H1 (cell line): Measurements from ENCODE around the gene STIMATE. TPM values are rescaled to one million over a fixed set of nuclear protein-coding genes. Genes with fewer than 3 reads are reported as not detected.

Experiments
- CTCF ChIA-PET: fragments of 300-600 bp; sonication (Branson Sonifier 250); formaldehyde crosslinking; loops from one replicate; lab custom pipeline; 2021; ENCODE audit not compliant: partially characterized antibody; lab: Charles Lee
- POLR2A ChIA-PET: fragments of 300-600 bp; sonication (Branson Sonifier 250); formaldehyde crosslinking; loops from one replicate; lab custom pipeline; 2021; ENCODE audit warnings: inconsistent platforms; ENCODE audit not compliant: partially characterized antibody; lab: Charles Lee
- DNase-seq, 2 experiments: peaks; one replicate each; pipeline versions ENCODE4 v3.0.0 to v3.0.0-alpha.2; 2010 to 2022; ENCODE audit warnings: low spot score in 2 of 2, low read depth in 1 of 2, mixed read lengths in 1 of 2
- FAIRE-seq: peaks from 2 replicates; lab custom pipeline; 2011; peaks lifted over from hg19 to GRCh38; lab: Jason Lieb, UNC
- H2AFZ ChIP-seq: 2 replicates; pipeline ENCODE4 v1.8.1; 2012; ENCODE audit warnings: low read length, inconsistent platforms
- H2AK5ac ChIP-seq: 2 replicates; pipeline ENCODE4 v1.6.1; 2013; ENCODE audit warnings: low read depth, low read length
- H2BK120ac ChIP-seq: replicated peaks from 2 replicates; pipeline ENCODE3; 2013; ENCODE audit warnings: low read depth, low read length, inconsistent platforms
- H2BK12ac ChIP-seq: 2 replicates; pipeline ENCODE4 v1.6.1; 2013; ENCODE audit warnings: low read depth, low read length
- H2BK15ac ChIP-seq: 2 replicates; pipeline ENCODE4 v1.6.1; 2013; ENCODE audit warnings: low read length
- H2BK20ac ChIP-seq: 2 replicates; pipeline ENCODE4 v1.6.1; 2013; ENCODE audit warnings: low read length
- H2BK5ac ChIP-seq: 2 replicates; pipeline ENCODE4 v1.6.1; 2013; ENCODE audit warnings: low read depth, low read length
- H3K14ac ChIP-seq: 2 replicates; pipeline ENCODE4 v1.6.1; 2013; ENCODE audit warnings: inconsistent platforms; ENCODE audit not compliant: insufficient read length
- H3K18ac ChIP-seq: 2 replicates; pipeline ENCODE4 v1.6.1; 2013; ENCODE audit warnings: low read length; ENCODE audit errors: extremely low read depth
- H3K23ac ChIP-seq: 2 replicates; pipeline ENCODE4 v1.6.1; 2013; ENCODE audit warnings: inconsistent platforms; ENCODE audit not compliant: insufficient read length
- H3K23me2 ChIP-seq: 2 replicates; pipeline ENCODE4 v1.6.1; 2013; ENCODE audit warnings: low read depth, low read length
- H3K27ac ChIP-seq: 2 replicates; pipeline ENCODE4 v1.6.1; 2011; ENCODE audit warnings: low read depth, low read length, inconsistent platforms
- H3K27me3 ChIP-seq, 4 experiments: replicated peaks in 1 of 4; 1 replicate in 1 of 4; 2 replicates in 3 of 4; pipeline versions ENCODE4 v1.6.1 to v1.8.1; 2011 to 2013; ENCODE audit warnings: low read length in 3 of 4, mild to moderate bottlenecking in 3 of 4, inconsistent platforms in 2 of 4, mixed read lengths in 2 of 4, moderate library complexity in 1 of 4; ENCODE audit not compliant: control insufficient read depth in 3 of 4, insufficient read depth in 3 of 4; ENCODE audit errors: extremely low read depth in 1 of 4
- H3K36me3 ChIP-seq, 4 experiments: 2 replicates each; pipeline versions ENCODE4 v1.6.1 to v1.8.1; 2011 to 2013; ENCODE audit warnings: mild to moderate bottlenecking in 4 of 4, low read length in 3 of 4, moderate library complexity in 2 of 4, control low read depth in 1 of 4, inconsistent platforms in 1 of 4; ENCODE audit not compliant: insufficient read depth in 4 of 4, control insufficient read depth in 2 of 4
- H3K4ac ChIP-seq: replicated peaks from 2 replicates; pipeline ENCODE3; 2013; ENCODE audit warnings: low read length, low read depth, mixed read lengths, inconsistent platforms; ENCODE audit not compliant: insufficient read length
- H3K4me1 ChIP-seq, 4 experiments: replicated peaks in 1 of 4; 1 replicate in 1 of 4; 2 replicates in 3 of 4; pipeline versions ENCODE4 v1.6.1 to v1.8.1; 2011 to 2013; ENCODE audit warnings: low read length in 3 of 4, inconsistent platforms in 2 of 4, mixed read lengths in 1 of 4; ENCODE audit not compliant: insufficient read depth in 4 of 4, control insufficient read depth in 3 of 4
- H3K4me2 ChIP-seq, 2 experiments: 2 replicates each; pipeline versions ENCODE4 v1.6.1 to v1.8.1; 2011 to 2013; ENCODE audit warnings: low read depth in 2 of 2, low read length in 2 of 2, control low read depth in 1 of 2, inconsistent platforms in 1 of 2, mild to moderate bottlenecking in 1 of 2; ENCODE audit not compliant: insufficient read depth in 1 of 2
- H3K4me3 ChIP-seq, 4 experiments: fragments of 200-600, 300-600 bp in 1 of 4; sonication (generic), shearing (Covaris generic), sonication (Bioruptor Twin) in 1 of 4; 2 replicates each; pipeline versions ENCODE4 v1.5.1 to v1.8.1; 2011 to 2016; ENCODE audit warnings: low read length in 4 of 4, low read depth in 3 of 4, control low read depth in 2 of 4, inconsistent platforms in 2 of 4, mild to moderate bottlenecking in 2 of 4, mixed read lengths in 1 of 4, moderate library complexity in 1 of 4; ENCODE audit not compliant: insufficient read depth in 2 of 4; ENCODE audit errors: extremely low read depth in 1 of 4
- H3K56ac ChIP-seq: replicated peaks from 2 replicates; pipeline ENCODE3; 2013; ENCODE audit warnings: low read depth, mild to moderate bottlenecking, mixed read lengths, low read length, inconsistent platforms; ENCODE audit not compliant: insufficient read length
- H3K79me1 ChIP-seq: 2 replicates; pipeline ENCODE4 v1.6.1; 2013; ENCODE audit warnings: low read depth, low read length, control low read depth
- H3K79me2 ChIP-seq, 2 experiments: 2 replicates each; pipeline versions ENCODE4 v1.6.1 to v1.8.1; 2012 to 2013; ENCODE audit warnings: low read length in 2 of 2, mild to moderate bottlenecking in 2 of 2, inconsistent platforms in 1 of 2; ENCODE audit not compliant: insufficient read depth in 2 of 2, control insufficient read depth in 1 of 2
- H3K9ac ChIP-seq, 4 experiments: replicated peaks in 1 of 4; 1 replicate in 1 of 4; 2 replicates in 3 of 4; pipeline versions ENCODE4 v1.6.1 to v1.8.1; 2011 to 2013; ENCODE audit warnings: low read depth in 3 of 4, low read length in 3 of 4, control low read depth in 2 of 4, mild to moderate bottlenecking in 2 of 4, moderate library complexity in 2 of 4, inconsistent platforms in 1 of 4; ENCODE audit errors: extremely low read depth in 1 of 4
- H3K9me3 ChIP-seq, 2 experiments: 2 replicates each; pipeline versions ENCODE4 v1.6.1 to v1.8.1; 2012 to 2013; ENCODE audit warnings: mild to moderate bottlenecking in 2 of 2, moderate library complexity in 2 of 2, control low read depth in 1 of 2, inconsistent platforms in 1 of 2, low read depth in 1 of 2, low read length in 1 of 2, mixed read lengths in 1 of 2; ENCODE audit not compliant: insufficient read depth in 2 of 2
- H4K20me1 ChIP-seq, 2 experiments: replicated peaks in 1 of 2; 2 replicates each; pipeline versions ENCODE3 to v1.8.1; 2011 to 2013; ENCODE audit warnings: inconsistent platforms in 2 of 2, low read length in 2 of 2, mild to moderate bottlenecking in 1 of 2; ENCODE audit not compliant: insufficient read depth in 2 of 2, control insufficient read depth in 1 of 2
- H4K5ac ChIP-seq: 2 replicates; pipeline ENCODE4 v1.6.1; 2013; ENCODE audit warnings: low read length, low read depth, mixed read lengths, inconsistent platforms; ENCODE audit not compliant: insufficient read length
- H4K8ac ChIP-seq: 2 replicates; pipeline ENCODE4 v1.8.0; 2013; ENCODE audit warnings: mild to moderate bottlenecking, moderate library complexity, low read length, inconsistent platforms; ENCODE audit not compliant: insufficient read depth; ENCODE audit errors: extremely low read depth
- H4K91ac ChIP-seq: replicated peaks from 2 replicates; pipeline ENCODE3; 2013; ENCODE audit warnings: low read length, mixed read lengths, inconsistent platforms; ENCODE audit not compliant: insufficient read length
- SP2 ChIP-seq: IDR thresholded peaks from 2 replicates; pipeline ENCODE4 v1.6.1; 2012; ENCODE audit warnings: mild to moderate bottlenecking, low read length, inconsistent platforms
- WGBS, 2 experiments: shearing (Covaris generic) in 1 of 2; methylation state at CpG; one replicate each; pipeline versions ENCODE4 v1.1.6 to v1.1.7; 2013 to 2015; ENCODE audit warnings: low lambda C conversion rate in 2 of 2, mixed read lengths in 2 of 2, inconsistent platforms in 1 of 2, low coverage in 1 of 2, missing lambda C conversion rate in 1 of 2; ENCODE audit not compliant: insufficient replicate concordance in 2 of 2, insufficient coverage in 1 of 2, insufficient read length in 1 of 2; ENCODE audit errors: extremely low coverage in 1 of 2, missing lambda C conversion rate in 1 of 2; 5-methylcytosine and 5-hydroxymethylcytosine counted together
- polyA plus RNA-seq, 7 experiments: library from polyadenylated mRNA; depleted of rRNA in 3 of 7; stranded (reverse) in 5 of 7; unstranded in 2 of 7; fragments of >200 nt in 5 of 7; fragments of 200-250 nt in 2 of 7; gene quantifications; 1 replicate in 5 of 7; 2 replicates in 1 of 7; 4 replicates in 1 of 7; pipeline versions ENCODE4 v1.2.1 to v1.2.3, GENCODE V29; 2011 to 2013; ENCODE audit warnings: missing spikeins in 2 of 7, mixed read lengths in 2 of 7
- total RNA-seq: library from RNA; stranded (reverse); fragmentation: NEBNext Ultra II Directional; extraction: Animal tissue kit (Norgen Biotek cat#: 25700); gene quantifications from 2 replicates; pipeline ENCODE4 v1.2.1, GENCODE V29; 2021
- TF ChIP-seq, protein P1 (sequence below), 3 experiments: IDR thresholded peaks; 1 replicate in 2 of 3; 2 replicates in 1 of 3; pipeline versions ENCODE4 v1.5.1 to v1.6.1; 2011; ENCODE audit warnings: low read length in 3 of 3, mild to moderate bottlenecking in 3 of 3, inconsistent platforms in 2 of 3, low read depth in 1 of 3, moderate library complexity in 1 of 3; ENCODE audit not compliant: insufficient read depth in 1 of 3; ENCODE audit errors: control extremely low read depth in 1 of 3

The STIMATE gene
- total and polyA plus RNA-seq, 2 of the 8 experiments (the other 6 are each of a cell fraction or from before 2014, with no cell fraction given), result 17.5 to 22.1 TPM

DNA sequence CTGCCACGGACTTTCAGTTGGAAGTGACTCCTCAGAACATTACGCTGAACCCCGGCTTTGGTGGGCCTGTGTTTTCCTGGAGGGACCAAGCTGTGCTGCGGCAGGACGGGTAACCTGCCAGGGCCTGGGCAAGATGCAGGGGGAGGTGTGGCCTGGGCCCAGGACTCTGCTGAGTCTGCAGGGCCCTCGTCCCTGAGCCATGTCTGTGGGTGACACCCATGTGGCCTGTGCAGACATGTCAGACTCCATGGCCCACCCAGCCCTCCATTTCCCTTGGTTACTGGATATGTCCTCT is 107.7 kb downstream of the STIMATE start:
- H3K14ac ChIP-seq, result no peak overlapping the region
- WGBS, 2 experiments, result 98% methylated on average over 6 of the region's 6 CpGs; no CpG with 5 or more reads in 1 of the 2 experiments
- no peak overlapping the region for H3K4me3 ChIP-seq
- no peak overlapping the region for H3K27ac ChIP-seq
- H3K4me2 ChIP-seq, result no peak overlapping the region
- H2BK12ac ChIP-seq, result no peak overlapping the region
- no peak overlapping the region for H3K9ac ChIP-seq
- no peaks in the 10 kb centered on the region for H3K9me3 ChIP-seq
- no peak overlapping the region for H2AFZ ChIP-seq
- DNase-seq (no peak), FAIRE-seq (no peak)
- H4K20me1 ChIP-seq, result peaks cover 0 to 3% of the 10 kb centered on the region in 2 experiments
- H2BK20ac ChIP-seq, result no peak overlapping the region
- no peak overlapping the region for H2BK15ac ChIP-seq
- no peaks in the 10 kb centered on the region for H3K4me1 ChIP-seq
- no peak overlapping the region for H2BK5ac ChIP-seq
- H4K8ac ChIP-seq, result peak overlapping the region; percentile 35; the same call in 1 of the 2 replicates
- ChIA-PET POLR2A (interaction anchor here (0.8 to 1.0 kb wide), 3 partner anchors 10 to 21 kb away, joined by 3 read pairs; partner anchors contain the start of gene NEK4), CTCF (interaction anchor here (0.9 to 2.3 kb wide), 4 partner anchors 9 to 38 kb away, joined by 3 to 16 read pairs (median 4); no protein-coding TSS in a partner anchor)
- no peaks in the 10 kb centered on the region for H3K79me1 ChIP-seq
- H3K36me3 ChIP-seq, result no peaks in the 10 kb centered on the region
- H3K18ac ChIP-seq, result no peak overlapping the region
- H3K23me2 ChIP-seq, result no peaks in the 10 kb centered on the region
- no peak overlapping the region for H4K5ac ChIP-seq
- no peak overlapping the region for H3K56ac ChIP-seq
- H2AK5ac ChIP-seq, result no peak overlapping the region
- H4K91ac ChIP-seq, result no peak overlapping the region
- H3K23ac ChIP-seq, result no peak overlapping the region
- H3K27me3 ChIP-seq, result no peaks in the 10 kb centered on the region
- H3K4ac ChIP-seq, result no peak overlapping the region
- no peak overlapping the region for H2BK120ac ChIP-seq
- no peaks in the 10 kb centered on the region for H3K79me2 ChIP-seq
- TF ChIP-seq, protein P1, sequence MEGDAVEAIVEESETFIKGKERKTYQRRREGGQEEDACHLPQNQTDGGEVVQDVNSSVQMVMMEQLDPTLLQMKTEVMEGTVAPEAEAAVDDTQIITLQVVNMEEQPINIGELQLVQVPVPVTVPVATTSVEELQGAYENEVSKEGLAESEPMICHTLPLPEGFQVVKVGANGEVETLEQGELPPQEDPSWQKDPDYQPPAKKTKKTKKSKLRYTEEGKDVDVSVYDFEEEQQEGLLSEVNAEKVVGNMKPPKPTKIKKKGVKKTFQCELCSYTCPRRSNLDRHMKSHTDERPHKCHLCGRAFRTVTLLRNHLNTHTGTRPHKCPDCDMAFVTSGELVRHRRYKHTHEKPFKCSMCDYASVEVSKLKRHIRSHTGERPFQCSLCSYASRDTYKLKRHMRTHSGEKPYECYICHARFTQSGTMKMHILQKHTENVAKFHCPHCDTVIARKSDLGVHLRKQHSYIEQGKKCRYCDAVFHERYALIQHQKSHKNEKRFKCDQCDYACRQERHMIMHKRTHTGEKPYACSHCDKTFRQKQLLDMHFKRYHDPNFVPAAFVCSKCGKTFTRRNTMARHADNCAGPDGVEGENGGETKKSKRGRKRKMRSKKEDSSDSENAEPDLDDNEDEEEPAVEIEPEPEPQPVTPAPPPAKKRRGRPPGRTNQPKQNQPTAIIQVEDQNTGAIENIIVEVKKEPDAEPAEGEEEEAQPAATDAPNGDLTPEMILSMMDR (IDR thresholded peaks at IDR 0.05; ENCODE audit: control extremely low read depth in 1 of 3, insufficient read depth in 1 of 3, low read depth in 1 of 3, low read length in 3 of 3), result no peak
- TF ChIP-seq SP2, result no peak
